CD4-positive, alpha-beta T cell treated with Interleukin-21 for 1 hour (primary cell): Measurements from ENCODE around the gene NDFIP2.
A peak's percentile ranks its signal among the peaks of the same experiment; 100 is the strongest.

ENCODE experiments used
- DNase-seq: peaks from one replicate; pipeline ENCODE4 v3.0.0-alpha.2; 2020

Gene NDFIP2

GRCh38 chr13:79462895-79463294 is 18.1 kb upstream of the NDFIP2 start:
- DNase-seq, result no peak

- no peak for DNase-seq
Observed at GRCh38 chr13:79463604-79464003, 17.4 kb upstream of the NDFIP2 start.

DNA sequence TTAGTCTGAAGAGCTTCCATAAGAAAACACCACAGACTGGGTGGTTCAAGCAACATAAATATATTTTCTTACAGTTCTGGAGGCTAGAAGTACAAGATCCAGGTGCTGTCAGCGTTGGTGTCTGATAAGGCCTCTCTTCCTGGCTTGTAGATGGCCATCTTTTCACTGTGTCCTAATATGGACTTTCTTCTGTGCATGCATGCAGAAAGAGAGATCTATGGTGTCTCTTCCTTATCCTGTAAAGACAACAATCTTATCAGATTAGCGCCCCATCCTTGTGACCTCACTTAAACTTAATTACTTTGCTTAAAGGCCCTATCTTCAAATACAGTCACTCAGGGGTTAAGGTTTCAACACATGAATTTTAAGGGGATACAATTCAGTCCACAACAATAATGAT is 14.1 kb upstream of the NDFIP2 start:
- no peak for DNase-seq

GRCh38 chr13:79468402-79468801 is 12.6 kb upstream of the NDFIP2 start:
- no peak for DNase-seq

DNA sequence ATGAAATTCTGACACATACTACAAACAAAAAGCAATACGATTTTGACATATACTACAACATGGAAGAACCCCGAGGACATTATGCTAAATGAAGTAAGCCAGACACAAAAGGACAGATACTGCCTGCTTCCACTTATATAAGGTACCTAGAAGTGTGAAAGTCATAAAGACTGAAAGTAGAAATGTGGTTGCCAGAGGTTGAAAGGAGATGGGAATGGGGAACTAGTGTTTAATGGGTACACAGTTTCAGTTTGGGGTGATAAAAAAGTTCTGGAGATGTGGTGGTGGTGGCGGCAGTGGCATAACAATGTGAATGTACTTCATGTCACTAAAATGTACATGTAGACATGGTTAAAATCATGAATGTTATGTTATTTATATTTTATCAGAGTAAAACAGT is 12.1 kb upstream of the NDFIP2 start:
- no peak for DNase-seq

GRCh38 chr13:79469608-79470007 is 11.3 kb upstream of the NDFIP2 start:
- DNase-seq, result no peak

DNA sequence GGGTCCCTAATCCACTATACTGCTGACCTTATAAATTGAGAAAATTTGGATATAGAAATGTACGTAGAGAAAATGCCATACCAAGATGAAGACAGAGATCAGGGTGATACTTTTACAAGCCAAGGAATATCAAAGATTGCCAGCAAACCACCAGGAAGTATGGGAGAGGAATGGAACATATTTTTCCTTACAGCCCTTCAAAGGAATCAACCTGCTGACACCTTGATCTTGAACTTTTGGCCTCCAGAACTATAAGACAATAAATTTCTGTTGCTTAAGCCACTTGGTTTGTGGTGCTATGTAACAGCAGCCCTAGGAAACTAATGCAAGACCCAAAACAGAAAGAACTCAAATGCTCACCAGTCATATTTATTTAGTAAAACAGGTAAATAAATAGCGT is 10.3 kb upstream of the NDFIP2 start:
- no peak for DNase-seq

GRCh38 chr13:79475569-79475968 is 5.4 kb upstream of the NDFIP2 start:
- no peak for DNase-seq

DNA sequence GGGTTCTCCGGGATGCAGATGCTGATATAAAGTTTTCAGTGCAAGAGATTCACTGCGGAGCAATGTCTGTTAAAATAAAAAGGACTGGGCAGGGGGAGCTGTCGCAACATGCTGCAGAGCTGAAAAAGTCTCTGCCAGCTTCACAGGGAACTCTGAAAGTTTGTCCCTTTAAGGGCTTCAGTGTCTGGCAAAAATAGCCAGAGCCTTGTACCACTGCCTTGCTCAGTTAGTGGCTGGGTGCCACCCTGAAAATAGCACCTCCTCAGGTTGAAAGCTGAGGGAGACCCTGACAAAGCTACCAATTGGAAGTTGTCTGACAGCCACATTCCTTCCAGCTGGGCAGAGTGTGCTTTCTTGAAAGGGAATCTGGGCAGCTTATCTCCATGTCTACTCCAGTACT is 3.0 kb upstream of the NDFIP2 start:
- no peak for DNase-seq

DNA sequence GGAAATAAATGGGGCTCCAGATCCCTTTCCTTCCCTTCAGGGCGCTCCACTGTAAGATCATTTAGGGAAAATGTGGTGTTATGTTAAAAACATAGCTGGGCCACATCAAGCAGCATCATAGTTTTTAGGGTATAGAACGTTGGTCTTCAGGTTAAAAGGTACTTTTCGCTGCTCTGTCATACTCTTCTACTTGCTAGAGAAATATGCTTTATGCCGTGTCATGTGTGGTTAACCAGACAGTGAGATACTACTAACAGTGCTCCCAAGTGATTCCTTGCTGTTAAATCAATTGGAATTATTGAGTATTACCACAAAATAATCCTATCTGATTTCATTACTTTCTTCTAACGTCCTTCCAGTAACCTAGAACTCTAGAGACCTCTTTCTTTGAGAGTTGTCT is 1.1 kb upstream of the NDFIP2 start:
- no peak for DNase-seq

DNA sequence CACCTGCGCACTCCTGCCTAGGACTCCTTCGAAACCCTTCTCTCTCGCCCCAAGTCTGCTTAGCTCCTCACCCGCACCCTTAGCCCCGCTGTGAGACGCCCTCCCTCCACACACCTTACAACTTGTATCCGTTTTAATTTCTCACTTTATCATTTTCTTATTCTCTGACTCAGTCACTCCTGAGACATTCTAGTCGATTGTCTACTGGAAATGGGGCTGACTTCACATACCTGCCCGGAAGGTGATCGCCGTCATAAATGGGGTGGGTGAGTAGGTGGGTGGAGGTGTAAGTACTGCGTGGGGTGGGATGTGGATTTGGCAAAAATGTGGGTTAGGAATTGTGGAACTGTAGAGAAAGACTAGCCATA is 714 bp downstream of the NDFIP2 start:
- peak; percentile 57 for DNase-seq

DNA sequence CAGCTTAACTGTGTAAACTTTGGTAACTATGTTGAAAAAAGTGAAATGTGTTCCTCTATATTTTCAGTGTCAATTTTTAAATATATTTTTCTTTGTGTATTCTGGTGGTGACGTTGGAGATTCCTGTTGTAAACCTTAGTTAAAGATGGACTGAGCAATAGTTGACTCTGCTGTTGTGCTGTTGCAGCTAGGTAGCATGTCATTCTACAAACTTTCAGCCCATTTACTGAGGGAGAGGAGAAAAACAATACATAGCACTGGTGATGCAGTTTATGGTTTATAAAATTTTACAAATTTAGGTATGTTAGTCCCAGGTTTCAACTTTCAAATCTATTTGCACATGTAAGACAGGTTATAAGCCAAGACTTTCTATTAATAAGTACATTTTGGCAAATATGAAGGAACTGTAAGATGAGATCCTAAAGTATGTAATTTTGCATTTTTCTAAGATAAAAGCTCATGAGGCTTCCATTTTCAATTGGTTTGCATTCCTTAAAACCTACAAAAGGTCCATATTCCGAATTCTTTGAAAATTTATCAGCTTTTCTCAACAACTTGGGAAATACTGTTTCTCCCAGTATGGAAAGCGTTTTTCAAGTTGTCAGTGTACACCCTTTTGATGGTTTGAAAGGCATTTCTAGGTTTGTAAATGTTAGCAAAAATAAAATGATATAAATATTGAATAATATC is 1.5 kb downstream of the NDFIP2 start:
- DNase-seq, result no peak

DNA sequence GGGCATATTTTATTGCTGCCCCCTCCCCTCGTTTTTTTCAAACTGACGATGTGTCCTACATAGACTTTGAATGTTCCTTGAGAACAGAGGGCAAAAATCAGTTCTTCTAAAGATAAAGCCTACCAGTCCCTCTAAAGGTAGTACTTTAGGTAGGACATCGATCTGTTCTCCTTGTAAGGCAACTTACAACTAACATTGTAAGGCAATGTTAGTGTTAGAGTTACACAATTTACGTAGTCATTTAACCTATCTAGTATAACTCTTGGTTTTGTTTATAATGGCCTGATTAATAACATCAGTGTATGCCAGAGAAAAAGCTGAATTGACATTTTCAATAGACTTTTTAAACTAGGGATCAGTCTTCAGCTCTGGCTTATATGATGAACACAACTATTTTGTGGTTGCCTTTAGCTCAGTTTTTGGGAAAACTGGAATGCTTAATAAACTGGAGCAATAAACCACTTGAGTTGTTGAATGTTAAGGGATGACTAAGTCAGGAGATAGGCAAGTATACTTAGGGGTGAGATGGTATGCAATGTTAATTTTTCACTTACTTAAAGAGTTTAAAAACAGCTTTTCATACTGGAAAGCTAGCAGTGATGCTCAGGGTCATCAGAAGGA is 2.2 kb downstream of the NDFIP2 start:
- DNase-seq, result no peak

- DNase-seq, result no peak
Observed at GRCh38 chr13:79485014-79485811, 4.3 kb downstream of the NDFIP2 start.

DNA sequence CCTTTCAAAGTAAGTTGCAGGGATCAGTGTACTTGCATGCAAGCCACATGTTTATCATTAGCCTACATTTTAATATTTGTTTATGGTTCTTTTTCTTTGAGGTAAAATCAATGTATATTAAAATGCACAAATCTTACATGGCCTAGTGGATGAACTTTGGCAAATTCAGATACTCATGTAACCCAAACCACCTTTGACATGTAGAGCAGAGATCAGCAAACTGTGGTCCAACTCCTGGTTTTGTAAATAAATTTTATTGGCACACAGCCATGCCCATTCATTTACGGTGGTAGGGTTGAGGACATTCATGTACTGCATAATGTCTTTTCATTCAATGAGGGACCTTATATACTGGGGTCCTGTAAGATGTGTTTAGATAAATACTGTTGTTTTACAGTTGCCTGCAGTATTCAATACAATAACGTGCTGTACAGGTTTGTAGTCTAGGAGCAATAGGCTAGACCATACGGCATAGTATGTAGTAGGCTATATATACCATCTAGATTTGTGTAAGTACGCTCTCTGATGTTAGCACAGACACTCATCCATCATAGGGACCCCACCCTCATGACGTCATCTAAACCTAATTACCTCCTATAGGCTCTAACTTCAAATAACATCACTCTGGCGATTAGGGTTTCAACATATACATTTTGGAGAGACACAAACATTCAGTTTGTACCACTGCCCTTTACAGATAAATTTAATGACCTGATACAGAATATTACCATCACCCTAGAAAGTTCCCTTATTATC is 5.7 kb downstream of the NDFIP2 start:
- no peak for DNase-seq

GRCh38 chr13:79490326-79490725 is 9.4 kb downstream of the NDFIP2 start:
- DNase-seq, result no peak

GRCh38 chr13:79490824-79491223 is 9.9 kb downstream of the NDFIP2 start:
- no peak for DNase-seq

DNA sequence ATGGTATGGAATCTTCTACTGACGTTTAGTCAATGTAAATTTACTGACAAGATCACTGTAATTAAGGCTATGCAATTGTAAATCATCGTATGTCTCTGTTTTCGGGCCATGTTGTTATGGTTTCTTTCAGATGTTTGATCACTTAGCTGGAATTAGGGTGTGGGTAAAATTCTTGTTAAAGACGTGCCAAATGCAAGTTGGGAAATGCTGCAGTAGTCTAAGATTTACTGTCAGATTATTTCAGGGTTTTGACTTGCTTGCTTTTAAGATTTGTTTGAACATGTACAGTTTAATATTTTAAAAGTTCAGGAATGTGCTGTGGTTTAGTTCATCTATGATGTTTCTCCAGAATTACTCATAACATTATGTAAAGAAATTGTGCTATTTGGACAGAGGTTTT is 10.8 kb downstream of the NDFIP2 start:
- DNase-seq, result no peak

- no peak for DNase-seq
Observed at GRCh38 chr13:79492313-79492798, 11.4 kb downstream of the NDFIP2 start.

DNA sequence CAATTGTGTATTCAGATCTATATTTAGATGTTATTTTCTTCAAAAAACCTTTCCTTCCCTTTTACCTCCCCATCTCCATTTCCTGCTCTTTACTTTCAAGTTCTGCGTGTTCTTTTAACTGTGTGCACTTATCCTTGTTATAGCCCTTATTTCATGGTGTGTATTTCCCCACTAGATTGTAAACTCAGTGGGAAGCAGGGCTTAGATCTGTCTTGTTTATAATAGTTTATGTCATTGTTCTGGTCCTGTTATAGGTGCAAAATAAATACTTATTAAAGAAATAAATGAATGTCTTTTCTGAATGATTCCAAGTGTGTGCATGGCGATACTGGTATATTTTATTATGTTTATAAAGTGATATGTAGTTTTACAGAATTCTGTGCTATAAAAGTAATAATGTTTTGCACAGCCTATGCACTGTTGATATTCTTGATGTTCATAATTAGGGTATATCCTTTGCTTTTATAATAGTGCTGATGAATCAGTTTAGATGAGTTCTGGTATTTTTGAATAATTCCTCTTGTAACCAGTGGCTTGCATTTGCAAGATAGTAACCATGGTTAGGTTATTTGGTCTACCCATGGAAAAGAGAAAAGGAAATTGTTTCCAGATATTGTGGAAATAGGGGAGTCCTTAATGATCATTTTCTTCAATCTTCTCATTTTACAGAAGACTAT is 12.1 kb downstream of the NDFIP2 start:
- no peak for DNase-seq

- DNase-seq, result no peak
Observed at GRCh38 chr13:79496188-79496587, 15.2 kb downstream of the NDFIP2 start.

GRCh38 chr13:79497064-79497463 is 16.1 kb downstream of the NDFIP2 start:
- no peak for DNase-seq

GRCh38 chr13:79497852-79498251 is 16.9 kb downstream of the NDFIP2 start:
- DNase-seq, result no peak
